HL-60 (cell line): Measurements from ENCODE around the gene C16orf46.

Experiments used
- GABPA ChIP-seq: IDR thresholded peaks from 2 replicates; pipeline ENCODE4 v1.6.1; 2012; ENCODE audit warnings: low read depth
- POLR2AphosphoS5 ChIP-seq: IDR thresholded peaks from 2 replicates; pipeline ENCODE4 v1.6.1; 2012; ENCODE audit warnings: low read depth
- SPI1 ChIP-seq: IDR thresholded peaks from 2 replicates; pipeline ENCODE4 v1.6.1; 2012; ENCODE audit warnings: low read depth, mild to moderate bottlenecking, borderline replicate concordance
- TF ChIP-seq, protein P1 (sequence below): IDR thresholded peaks from one replicate; pipeline ENCODE4 v1.5.1; 2011; ENCODE audit warnings: low read length, control low read depth, inconsistent platforms; ENCODE audit not compliant: insufficient read depth
- TF ChIP-seq, protein P2 (sequence below): IDR thresholded peaks from 2 replicates; pipeline ENCODE4 v1.6.1; 2012; ENCODE audit warnings: low read depth; ENCODE audit not compliant: insufficient replicate concordance

DNA sequence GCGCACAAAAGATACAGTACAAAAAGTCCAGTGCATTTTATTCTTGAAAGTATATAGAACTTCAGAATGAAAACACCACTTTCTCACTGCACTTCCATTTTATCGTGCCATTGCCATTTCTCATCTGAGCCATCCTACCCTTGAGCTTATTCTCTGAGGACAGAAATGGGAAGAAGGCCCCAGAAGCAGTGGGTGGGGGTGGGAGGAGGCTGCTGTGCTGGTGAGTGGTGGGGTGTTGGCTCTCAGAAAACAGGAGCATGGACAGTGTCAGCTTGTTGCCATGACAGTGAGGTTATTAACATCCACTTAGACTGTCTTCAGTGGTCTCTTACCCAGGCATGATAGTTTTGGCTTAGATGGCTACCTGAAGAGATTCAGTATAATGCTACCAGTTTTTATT lies 36.9 kb downstream of the C16orf46 start:
- TF ChIP-seq GABPA (no peak), POLR2AphosphoS5 (no peak), SPI1 (no peak)
- TF ChIP-seq, protein P1, sequence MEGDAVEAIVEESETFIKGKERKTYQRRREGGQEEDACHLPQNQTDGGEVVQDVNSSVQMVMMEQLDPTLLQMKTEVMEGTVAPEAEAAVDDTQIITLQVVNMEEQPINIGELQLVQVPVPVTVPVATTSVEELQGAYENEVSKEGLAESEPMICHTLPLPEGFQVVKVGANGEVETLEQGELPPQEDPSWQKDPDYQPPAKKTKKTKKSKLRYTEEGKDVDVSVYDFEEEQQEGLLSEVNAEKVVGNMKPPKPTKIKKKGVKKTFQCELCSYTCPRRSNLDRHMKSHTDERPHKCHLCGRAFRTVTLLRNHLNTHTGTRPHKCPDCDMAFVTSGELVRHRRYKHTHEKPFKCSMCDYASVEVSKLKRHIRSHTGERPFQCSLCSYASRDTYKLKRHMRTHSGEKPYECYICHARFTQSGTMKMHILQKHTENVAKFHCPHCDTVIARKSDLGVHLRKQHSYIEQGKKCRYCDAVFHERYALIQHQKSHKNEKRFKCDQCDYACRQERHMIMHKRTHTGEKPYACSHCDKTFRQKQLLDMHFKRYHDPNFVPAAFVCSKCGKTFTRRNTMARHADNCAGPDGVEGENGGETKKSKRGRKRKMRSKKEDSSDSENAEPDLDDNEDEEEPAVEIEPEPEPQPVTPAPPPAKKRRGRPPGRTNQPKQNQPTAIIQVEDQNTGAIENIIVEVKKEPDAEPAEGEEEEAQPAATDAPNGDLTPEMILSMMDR, result no peak
- TF ChIP-seq, protein P2, sequence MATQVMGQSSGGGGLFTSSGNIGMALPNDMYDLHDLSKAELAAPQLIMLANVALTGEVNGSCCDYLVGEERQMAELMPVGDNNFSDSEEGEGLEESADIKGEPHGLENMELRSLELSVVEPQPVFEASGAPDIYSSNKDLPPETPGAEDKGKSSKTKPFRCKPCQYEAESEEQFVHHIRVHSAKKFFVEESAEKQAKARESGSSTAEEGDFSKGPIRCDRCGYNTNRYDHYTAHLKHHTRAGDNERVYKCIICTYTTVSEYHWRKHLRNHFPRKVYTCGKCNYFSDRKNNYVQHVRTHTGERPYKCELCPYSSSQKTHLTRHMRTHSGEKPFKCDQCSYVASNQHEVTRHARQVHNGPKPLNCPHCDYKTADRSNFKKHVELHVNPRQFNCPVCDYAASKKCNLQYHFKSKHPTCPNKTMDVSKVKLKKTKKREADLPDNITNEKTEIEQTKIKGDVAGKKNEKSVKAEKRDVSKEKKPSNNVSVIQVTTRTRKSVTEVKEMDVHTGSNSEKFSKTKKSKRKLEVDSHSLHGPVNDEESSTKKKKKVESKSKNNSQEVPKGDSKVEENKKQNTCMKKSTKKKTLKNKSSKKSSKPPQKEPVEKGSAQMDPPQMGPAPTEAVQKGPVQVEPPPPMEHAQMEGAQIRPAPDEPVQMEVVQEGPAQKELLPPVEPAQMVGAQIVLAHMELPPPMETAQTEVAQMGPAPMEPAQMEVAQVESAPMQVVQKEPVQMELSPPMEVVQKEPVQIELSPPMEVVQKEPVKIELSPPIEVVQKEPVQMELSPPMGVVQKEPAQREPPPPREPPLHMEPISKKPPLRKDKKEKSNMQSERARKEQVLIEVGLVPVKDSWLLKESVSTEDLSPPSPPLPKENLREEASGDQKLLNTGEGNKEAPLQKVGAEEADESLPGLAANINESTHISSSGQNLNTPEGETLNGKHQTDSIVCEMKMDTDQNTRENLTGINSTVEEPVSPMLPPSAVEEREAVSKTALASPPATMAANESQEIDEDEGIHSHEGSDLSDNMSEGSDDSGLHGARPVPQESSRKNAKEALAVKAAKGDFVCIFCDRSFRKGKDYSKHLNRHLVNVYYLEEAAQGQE, result no peak
